K562 (cell line): ENCODE measurements around the gene FRMD5. TPM values are rescaled to one million over a fixed set of nuclear protein-coding genes. Genes with fewer than 3 reads are reported as not detected.

Experiments used
- ATAC-seq: fragments of 200-7000 bp; cut with Tn5 transposase; 3 replicates; pipeline ENCODE4 v1.9.1; 2020; ENCODE audit warnings: moderate library complexity
- BruUV-seq: library from RNA; stranded (reverse); fragments of 400-500 nt; replicated peaks from 2 replicates; lab custom pipeline; 2021; lab: Mats Ljungman, UMichigan
- CTCF ChIA-PET: fragments of 300-600 bp; formaldehyde crosslinking; extraction: SDS; loops from one replicate; lab custom pipeline; 2021; ENCODE audit warnings: low intra/inter-chr PET ratio; lab: Yijun Ruan, JAX
- POLR2A ChIA-PET: fragments of 300-600, 350-650 bp; sonication (Branson Sonifier 250); formaldehyde crosslinking; extraction: SDS; loops from one replicate; lab custom pipeline; 2021; ENCODE audit warnings: antibody characterized with exemption, inconsistent platforms; lab: Yijun Ruan, JAX
- DNase-seq, 4 experiments: peaks; one replicate each; pipeline versions ENCODE4 v3.0.0 to v3.0.0-alpha.2; 2011 to 2018; ENCODE audit warnings: low spot score in 3 of 4, mixed read lengths in 3 of 4; ENCODE audit errors: extremely low read depth in 1 of 4
- FAIRE-seq: peaks from 2 replicates; lab custom pipeline; 2011; peaks lifted over from hg19 to GRCh38; lab: Jason Lieb, UNC
- H2AFZ ChIP-seq: 2 replicates; pipeline ENCODE4 v1.6.0; 2011; ENCODE audit warnings: low read depth, low read length, control low read depth, inconsistent platforms
- H3K27ac ChIP-seq: fragments of 200-600 bp; 3 replicates; pipeline ENCODE4 v1.8.0; 2011; ENCODE audit warnings: low read depth, mild to moderate bottlenecking, control low read depth, inconsistent platforms, low read length, moderate library complexity, mixed read lengths; ENCODE audit errors: extremely low read depth
- H3K27me3 ChIP-seq, 2 experiments: fragments of 300-600 bp in 1 of 2; 2 replicates in 1 of 2; 3 replicates in 1 of 2; pipeline versions ENCODE4 v1.6.0 to v1.8.0; 2011; ENCODE audit warnings: inconsistent platforms in 2 of 2, low read length in 2 of 2, mild to moderate bottlenecking in 1 of 2, mixed read lengths in 1 of 2, moderate library complexity in 1 of 2; ENCODE audit not compliant: control insufficient read depth in 2 of 2, insufficient read depth in 2 of 2
- H3K36me3 ChIP-seq: fragments of 300-600 bp; 3 replicates; pipeline ENCODE4 v1.8.0; 2011; ENCODE audit warnings: mild to moderate bottlenecking, low read length, inconsistent platforms; ENCODE audit not compliant: control insufficient read depth, insufficient read depth
- H3K4me1 ChIP-seq, 2 experiments: fragments of 200-600 bp in 1 of 2; replicated peaks in 1 of 2; 2 replicates in 1 of 2; 3 replicates in 1 of 2; pipeline versions ENCODE4 v1.5.1 to v1.8.0; 2011; ENCODE audit warnings: inconsistent platforms in 2 of 2, low read length in 2 of 2, mild to moderate bottlenecking in 1 of 2, mixed read lengths in 1 of 2, moderate library complexity in 1 of 2; ENCODE audit not compliant: control insufficient read depth in 2 of 2, insufficient read depth in 2 of 2
- H3K4me2 ChIP-seq: 2 replicates; pipeline ENCODE4 v1.6.1; 2011; ENCODE audit warnings: low read length, control low read depth, inconsistent platforms, mixed read lengths; ENCODE audit not compliant: insufficient read depth
- H3K4me3 ChIP-seq: fragments of 200-600 bp; sonication (generic), shearing (Covaris generic); 2 replicates; pipeline ENCODE4 v1.5.1; 2016; ENCODE audit warnings: control low read depth, inconsistent platforms
- H3K79me2 ChIP-seq: fragments of 200-600 bp; 3 replicates; pipeline ENCODE4 v1.8.0; 2011; ENCODE audit warnings: low read length, inconsistent platforms; ENCODE audit not compliant: control insufficient read depth, insufficient read depth
- H3K9ac ChIP-seq, 2 experiments: 2 replicates each; pipeline versions ENCODE4 v1.6.0 to v1.6.1; 2011; ENCODE audit warnings: low read depth in 2 of 2, low read length in 2 of 2, control low read depth in 1 of 2, inconsistent platforms in 1 of 2, mild to moderate bottlenecking in 1 of 2, mixed read lengths in 1 of 2; ENCODE audit not compliant: insufficient read depth in 1 of 2
- H3K9me1 ChIP-seq: one replicate; pipeline ENCODE4 v1.6.0; 2011; ENCODE audit warnings: inconsistent platforms, mild to moderate bottlenecking, low read length, moderate library complexity; ENCODE audit not compliant: control insufficient read depth, insufficient read depth
- H3K9me3 ChIP-seq: replicated peaks from 2 replicates; pipeline ENCODE4 v1.5.1; 2011; ENCODE audit warnings: low read depth, low read length, inconsistent platforms; ENCODE audit not compliant: control insufficient read depth, insufficient read depth
- H4K20me1 ChIP-seq: replicated peaks from 2 replicates; pipeline ENCODE4 v1.6.1; 2011; ENCODE audit warnings: low read length, inconsistent platforms, mixed read lengths; ENCODE audit not compliant: control insufficient read depth, insufficient read depth
- ATF1 ChIP-seq, 2 experiments: fragments of 450-650 bp in 1 of 2; IDR thresholded peaks; 2 replicates each; pipeline ENCODE4 v1.6.1; 2016; ENCODE audit warnings: missing compliant biosample characterization in 1 of 2, missing genetic modification characterization in 1 of 2
- BCLAF1 ChIP-seq, 2 experiments: fragments of 450-650 bp in 1 of 2; IDR thresholded peaks; 2 replicates each; pipeline ENCODE4 v1.6.1; 2011 to 2017; ENCODE audit warnings: low read depth in 2 of 2, antibody characterized with exemption in 1 of 2, borderline replicate concordance in 1 of 2, low read length in 1 of 2, mild to moderate bottlenecking in 1 of 2, mixed read lengths in 1 of 2; ENCODE audit not compliant: control insufficient read depth in 1 of 2
- CHD4 ChIP-seq: fragments of 200-600 bp; sonication (generic); IDR thresholded peaks from 3 replicates; pipeline ENCODE4 v1.6.1; 2012; ENCODE audit warnings: low read depth, mild to moderate bottlenecking, mixed read lengths, low read length, inconsistent platforms; ENCODE audit not compliant: insufficient read depth, insufficient replicate concordance, poor library complexity, severe bottlenecking
- KDM5B ChIP-seq: fragments of 200-600 bp; sonication (generic); IDR thresholded peaks from 2 replicates; pipeline ENCODE4 v1.6.1; 2012; ENCODE audit warnings: low read depth, mild to moderate bottlenecking, moderate library complexity, low read length, control low read depth, inconsistent platforms; ENCODE audit not compliant: insufficient replicate concordance
- KLF16 ChIP-seq: IDR thresholded peaks from 2 replicates; pipeline ENCODE4 v1.6.1; 2016; ENCODE audit warnings: antibody characterized with exemption
- MEF2A ChIP-seq: IDR thresholded peaks from 2 replicates; pipeline ENCODE4 v1.6.1; 2011; ENCODE audit warnings: low read depth, mild to moderate bottlenecking, low read length, moderate library complexity; ENCODE audit not compliant: control insufficient read depth
- POLR3G ChIP-seq: IDR thresholded peaks from 2 replicates; pipeline ENCODE4 v1.6.1; 2011; ENCODE audit not compliant: insufficient read length, insufficient replicate concordance; ENCODE audit errors: extremely low read depth
- RBBP5 ChIP-seq: fragments of 200-600 bp; sonication (generic); IDR thresholded peaks from 2 replicates; pipeline ENCODE4 v1.6.1; 2012; ENCODE audit warnings: borderline replicate concordance, mild to moderate bottlenecking, low read length, control low read depth, inconsistent platforms; ENCODE audit not compliant: insufficient read depth, poor library complexity, severe bottlenecking
- RCOR1 ChIP-seq, 2 experiments: IDR thresholded peaks; 2 replicates each; pipeline ENCODE4 v1.6.1; 2012; ENCODE audit warnings: low read depth in 2 of 2, low read length in 2 of 2, borderline replicate concordance in 1 of 2, improper control_type of control experiment in 1 of 2
- RFX5 ChIP-seq: IDR thresholded peaks from 2 replicates; pipeline ENCODE4 v1.6.1; 2011; ENCODE audit warnings: low read depth, mild to moderate bottlenecking, improper control_type of control experiment, low read length
- TEAD1 ChIP-seq, 2 experiments: fragments of 450-650 bp in 1 of 2; sonication (generic) in 1 of 2; formaldehyde crosslinking; IDR thresholded peaks; 2 replicates each; pipeline versions ENCODE4 v1.4.0 to v1.8.0; 2020 to 2022; ENCODE audit warnings: mild to moderate bottlenecking in 2 of 2, missing genetic modification reagents in 1 of 2
- ZNF696 ChIP-seq: fragments of 250-450 bp; sonication (Bioruptor Pico); conservative IDR thresholded peaks from 2 replicates; pipeline ENCODE4 v1.4.0; 2020; ENCODE audit warnings: mild to moderate bottlenecking, moderate library complexity
- WGBS: fragments of 100-300 bp; shearing (Covaris generic); methylation state at CpG from one replicate; pipeline ENCODE4 v1.1.6; 2016; ENCODE audit warnings: low coverage, mixed read lengths; ENCODE audit not compliant: insufficient coverage; ENCODE audit errors: missing lambda C conversion rate; 5-methylcytosine and 5-hydroxymethylcytosine counted together
- in situ Hi-C: fragments of 300-500 bp; cut with MboI; formaldehyde crosslinking; loops from 4 replicates; pipeline ENCODE4 v1.15.0; 2018; ENCODE audit warnings: inconsistent platforms, mixed read lengths
- intact Hi-C: fragments of 100-400 bp; cut with micrococcal nuclease; formaldehyde crosslinking; loops from 2 replicates; pipeline ENCODE4 v1.14.2; 2022
- polyA plus RNA-seq, 8 experiments: library from polyadenylated mRNA; depleted of rRNA in 4 of 8; stranded (reverse) in 5 of 8; unstranded in 3 of 8; fragments of >200 nt; fragmentation: Nextera tagmentation in 2 of 8; fragmentation: Illumina TruSeq in 1 of 8; extraction: Ambion mirVana in 2 of 8; extraction: Trizol in 1 of 8; gene quantifications; 2 replicates each; pipeline versions ENCODE4 v1.2.1 to v1.2.3, GENCODE V29; 2011 to 2014; ENCODE audit warnings: inconsistent platforms in 1 of 8, missing spikeins in 1 of 8
- total RNA-seq, 7 experiments: library from RNA; depleted of rRNA in 6 of 7; stranded (reverse); fragments of >200 nt in 6 of 7; fragmentation: Illumina TruSeq in 2 of 7; extraction: Trizol in 2 of 7; gene quantifications; 2 replicates each; pipeline versions ENCODE4 v1.2.1 to v1.2.3, GENCODE V29; 2011 to 2021; ENCODE audit warnings: low replicate concordance in 1 of 7
- TF ChIP-seq, protein P1 (sequence below), 2 experiments: fragments of 250-450 bp in 1 of 2; fragments of 450-650 bp in 1 of 2; sonication (Bioruptor Pico) in 1 of 2; IDR thresholded peaks; 2 replicates each; pipeline versions ENCODE4 v1.6.1 to v1.8.0; 2016 to 2021; ENCODE audit warnings: mild to moderate bottlenecking in 2 of 2, moderate library complexity in 2 of 2, missing compliant biosample characterization in 1 of 2, missing genetic modification characterization in 1 of 2
- TF ChIP-seq, protein P2 (sequence below): fragments of 450-650 bp; IDR thresholded peaks from 2 replicates; pipeline ENCODE4 v1.6.1; 2016; ENCODE audit warnings: antibody characterized with exemption

Gene FRMD5
- total and polyA plus RNA-seq, 9 of the 15 experiments (the other 6 are each of a cell fraction or from before 2014, with no cell fraction given), result 0.13 to 0.38 TPM; not detected in 7

GRCh38 chr15:43974852-43975251, 220.2 kb downstream of the FRMD5 start:
- ChIA-PET POLR2A (interaction anchor here (0.6 to 0.9 kb wide), 2 partner anchors 21 to 88 kb away, joined by 3 to 4 read pairs; no protein-coding TSS in a partner anchor), CTCF (no interaction called here)
- TF ChIP-seq ATF1 (CRISPR knock-in tag; IDR thresholded peaks at IDR 0.05), result no peak
- no peak for TF ChIP-seq ATF1 (tag; IDR thresholded peaks at IDR 0.05)
- no peak for TF ChIP-seq MEF2A
- no peak for TF ChIP-seq ZNF696 (CRISPR knock-in tag)
- TF ChIP-seq KLF16, result no peak
- TF ChIP-seq TEAD1 (CRISPR knock-in tag; IDR thresholded peaks at IDR 0.05), result no peak
- TF ChIP-seq RBBP5, result no peak
- TF ChIP-seq, protein P1, sequence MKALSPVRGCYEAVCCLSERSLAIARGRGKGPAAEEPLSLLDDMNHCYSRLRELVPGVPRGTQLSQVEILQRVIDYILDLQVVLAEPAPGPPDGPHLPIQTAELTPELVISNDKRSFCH (CRISPR knock-in tag; IDR thresholded peaks at IDR 0.05), result no peak
- TF ChIP-seq, protein P1 (tag; IDR thresholded peaks at IDR 0.05), result no peak
- no peak for TF ChIP-seq CHD4
- TF ChIP-seq, protein P2, sequence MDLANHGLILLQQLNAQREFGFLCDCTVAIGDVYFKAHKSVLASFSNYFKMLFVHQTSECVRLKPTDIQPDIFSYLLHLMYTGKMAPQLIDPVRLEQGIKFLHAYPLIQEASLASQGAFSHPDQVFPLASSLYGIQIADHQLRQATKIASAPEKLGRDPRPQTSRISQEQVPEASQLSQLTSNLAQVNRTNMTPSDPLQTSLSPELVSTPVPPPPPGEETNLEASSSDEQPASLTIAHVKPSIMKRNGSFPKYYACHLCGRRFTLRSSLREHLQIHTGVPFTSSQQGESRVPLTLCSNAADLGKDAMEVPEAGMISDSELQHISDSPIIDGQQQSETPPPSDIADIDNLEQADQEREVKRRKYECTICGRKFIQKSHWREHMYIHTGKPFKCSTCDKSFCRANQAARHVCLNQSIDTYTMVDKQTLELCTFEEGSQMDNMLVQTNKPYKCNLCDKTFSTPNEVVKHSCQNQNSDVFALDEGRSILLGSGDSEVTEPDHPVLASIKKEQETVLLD, result no peak
- no peak for TF ChIP-seq POLR3G
- no peak for TF ChIP-seq RCOR1 (IDR thresholded peaks at IDR 0.05; ENCODE audit: borderline replicate concordance in 1 of 2, low read depth in 2 of 2, low read length in 2 of 2)
- TF ChIP-seq KDM5B, result no peak
- no peak for TF ChIP-seq RFX5
- TF ChIP-seq BCLAF1 (IDR thresholded peaks at IDR 0.05; ENCODE audit: borderline replicate concordance in 1 of 2, control insufficient read depth in 1 of 2, low read depth in 2 of 2, low read length in 1 of 2), result no peak
- H3K79me2 ChIP-seq, result no peaks in the 10 kb centered on the region
- H4K20me1 ChIP-seq, result no peaks in the 10 kb centered on the region
- no peak overlapping the region for H3K9ac ChIP-seq
- in situ Hi-C loops, result no loop called here
- ATAC-seq (no peak), DNase-seq (no peak), FAIRE-seq (no peak)
- 2% methylated on average over 3 of the region's 3 CpGs for WGBS
- H3K9me3 ChIP-seq, result no peaks in the 10 kb centered on the region
- H3K4me2 ChIP-seq, result no peak overlapping the region
- peaks cover 3 to 12% of the 10 kb centered on the region in 2 experiments; a peak in 2 of 5 replicates for H3K27me3 ChIP-seq
- H2AFZ ChIP-seq, result no peak overlapping the region
- no peaks in the 10 kb centered on the region for H3K9me1 ChIP-seq
- intact Hi-C loops, result no loop called here
- H3K4me3 ChIP-seq, result no peak overlapping the region
- BruUV-seq, result no TSS peak
- H3K36me3 ChIP-seq, result no peaks in the 10 kb centered on the region
- no peaks in the 10 kb centered on the region for H3K4me1 ChIP-seq
- no peak overlapping the region for H3K27ac ChIP-seq
